Sciatic nerve (tissue), 2 donors: Measurements from ENCODE around the gene USP35. TPM values are rescaled to one million over a fixed set of nuclear protein-coding genes. Genes with fewer than 3 reads are reported as not detected.
"Not testable (repeated sequence)": the region's sequence is repeated elsewhere in the genome, so short reads cannot be mapped to it uniquely, and the experiment has no call there.

Experiments used
- ATAC-seq: fragments of 200-7000 bp; cut with Tn5 transposase; one replicate; pipeline ENCODE4 v1.9.1; 2020; ENCODE audit warnings: mild to moderate bottlenecking, moderate library complexity
- DNase-seq: peaks from one replicate; pipeline ENCODE4 v3.0.0-alpha.2; 2020; ENCODE audit warnings: low spot score
- intact Hi-C: fragments of 100-400 bp; cut with DNase I; formaldehyde crosslinking; loops from one replicate; pipeline ENCODE4 v1.14.2; 2022
- total RNA-seq: library from RNA; stranded (reverse); fragmentation: NEBNext Ultra II Directional; extraction: Animal tissue kit (Norgen Biotek cat#: 25700); gene quantifications from one replicate; pipeline ENCODE4 v1.2.1, GENCODE V29; 2021
- donor health status: DM: no; HTN: no; CAD: no.
- donor health status: DM: no; HTN: no; CAD: no.

USP35 gene
- total RNA-seq, 1 donor from 2014 or later = 11.5 TPM

GRCh38 chr11:78223320-78223954 is 34.7 kb downstream of the USP35 start:
- DNase-seq (no peak), ATAC-seq (no peak)
- intact Hi-C loops = loop anchor here (10.0 kb wide), 1 partner anchor 341 kb away; no protein-coding TSS in a partner anchor

- no peak for DNase-seq
- intact Hi-C loops = loop anchor here (10.0 kb wide), 1 partner anchor 340 kb away; no protein-coding TSS in a partner anchor
- no peak for ATAC-seq
Measured at GRCh38 chr11:78224506-78224905, 35.8 kb downstream of the USP35 start.

GRCh38 chr11:78224906-78225420 is 36.2 kb downstream of the USP35 start:
- intact Hi-C loops = loop anchor here (10.0 kb wide), 1 partner anchor 340 kb away; no protein-coding TSS in a partner anchor
- no peak for DNase-seq
- no peak for ATAC-seq

- intact Hi-C loops = loop anchor here (10.0 kb wide), 1 partner anchor 338 kb away; no protein-coding TSS in a partner anchor
Measured at GRCh38 chr11:78226684-78227680, 38.3 kb downstream of the USP35 start.

GRCh38 chr11:78227921-78228320 is 39.2 kb downstream of the USP35 start:
- intact Hi-C loops = loop anchor here (10.0 kb wide), 1 partner anchor 337 kb away; no protein-coding TSS in a partner anchor
- ATAC-seq (no peak), DNase-seq (no peak)

More at GRCh38 chr11:78226684-78227680, 38.3 kb downstream of the USP35 start:
- ATAC-seq = no peak
- no peak for DNase-seq

- DNase-seq (no peak), ATAC-seq (peak; percentile 75)
- intact Hi-C loops = loop anchor here (10.0 kb wide), 1 partner anchor 336 kb away; no protein-coding TSS in a partner anchor
Measured at GRCh38 chr11:78228467-78228866, 39.7 kb downstream of the USP35 start.

- no peak for DNase-seq
- intact Hi-C loops = loop anchor here (10.0 kb wide), 1 partner anchor 336 kb away; no protein-coding TSS in a partner anchor
- no peak for ATAC-seq
Measured at GRCh38 chr11:78229106-78229505, 40.4 kb downstream of the USP35 start.

- ATAC-seq (no peak), DNase-seq (no peak)
- intact Hi-C loops = no loop called here
Measured at GRCh38 chr11:78230161-78230877, 41.6 kb downstream of the USP35 start.

GRCh38 chr11:78231962-78232501 is 43.3 kb downstream of the USP35 start:
- DNase-seq (no peak), ATAC-seq (peak; percentile 74)
- intact Hi-C loops = no loop called here

GRCh38 chr11:78233046-78233445 is 44.3 kb downstream of the USP35 start:
- DNase-seq, intact Hi-C loops, ATAC-seq: not testable (repeated sequence)

GRCh38 chr11:78234006-78234405 is 45.3 kb downstream of the USP35 start:
- DNase-seq (no peak), ATAC-seq (no peak)
- intact Hi-C loops = no loop called here

- intact Hi-C loops = no loop called here
- ATAC-seq = no peak
Measured at GRCh38 chr11:78237293-78238046, 48.8 kb downstream of the USP35 start.

GRCh38 chr11:78239781-78240180 is 51.1 kb downstream of the USP35 start:
- intact Hi-C loops = no loop called here
- no peak for DNase-seq
- no peak for ATAC-seq

More at GRCh38 chr11:78237293-78238046, 48.8 kb downstream of the USP35 start:
- DNase-seq = no peak

GRCh38 chr11:78241475-78241874 is 52.8 kb downstream of the USP35 start:
- intact Hi-C loops = no loop called here

GRCh38 chr11:78244080-78244479 is 55.4 kb downstream of the USP35 start:
- ATAC-seq (peak; percentile 80), DNase-seq (no peak)
- intact Hi-C loops = no loop called here

More at GRCh38 chr11:78241475-78241874, 52.8 kb downstream of the USP35 start:
- ATAC-seq = no peak
- no peak for DNase-seq

- ATAC-seq = peak; percentile 67
- DNase-seq = no peak
- intact Hi-C loops = no loop called here
Measured at GRCh38 chr11:78244546-78245255, 56.0 kb downstream of the USP35 start.

- ATAC-seq = no peak
- no peak for DNase-seq
Measured at GRCh38 chr11:78248191-78248590, 59.5 kb downstream of the USP35 start.

More at GRCh38 chr11:78248191-78248590, 59.5 kb downstream of the USP35 start:
- intact Hi-C loops = no loop called here
